Measurements from ENCODE around the gene CAMK1D.
A peak's percentile ranks its signal among the peaks of the same experiment; 100 is the strongest.
"Not testable (repeated sequence)": the region's sequence is repeated elsewhere in the genome, so short reads cannot be mapped to it uniquely, and the experiment has no call there.

Gene CAMK1D

DNA sequence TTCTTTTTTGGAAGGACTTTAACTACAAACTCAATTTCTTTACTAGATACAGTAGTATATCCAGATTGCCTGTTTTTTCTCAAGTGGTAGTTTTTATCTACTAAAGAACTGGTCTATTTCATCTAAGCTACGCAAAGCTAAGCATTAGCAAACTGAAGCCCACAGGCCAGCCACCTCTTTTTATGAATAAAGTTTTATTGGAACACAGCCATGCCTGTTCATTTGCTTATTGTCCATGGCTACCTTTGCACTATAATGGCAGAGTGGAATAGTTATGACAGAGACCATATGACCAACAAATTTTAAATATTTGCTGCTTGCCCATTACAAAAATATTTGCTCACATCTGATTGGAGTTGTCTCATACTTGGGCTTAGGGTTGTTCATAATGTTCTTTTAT is 168.7 kb downstream of the CAMK1D start:
- DNase-seq (ENCODE audit: low read depth), result no peak

DNA sequence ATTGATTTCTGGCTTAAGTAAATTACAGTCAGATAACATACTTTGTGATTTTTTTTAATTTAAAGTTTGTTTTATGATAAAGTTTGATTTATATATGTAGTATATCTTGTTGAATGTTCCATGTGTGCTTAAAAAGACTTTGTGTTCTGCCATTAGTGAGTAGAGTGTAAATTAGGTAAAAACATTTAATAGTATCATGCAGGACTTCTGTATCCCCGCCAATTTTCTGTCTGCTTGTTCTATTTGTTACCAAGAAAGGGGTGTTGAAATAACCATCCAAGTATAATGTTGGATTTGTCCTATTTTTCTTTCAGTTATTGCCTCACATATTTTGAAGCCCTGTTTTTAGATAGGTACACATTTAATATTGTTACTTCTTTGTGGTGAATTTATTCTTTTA is 172.1 kb downstream of the CAMK1D start:
- DNase-seq (ENCODE audit: low read depth), result no peak

DNA sequence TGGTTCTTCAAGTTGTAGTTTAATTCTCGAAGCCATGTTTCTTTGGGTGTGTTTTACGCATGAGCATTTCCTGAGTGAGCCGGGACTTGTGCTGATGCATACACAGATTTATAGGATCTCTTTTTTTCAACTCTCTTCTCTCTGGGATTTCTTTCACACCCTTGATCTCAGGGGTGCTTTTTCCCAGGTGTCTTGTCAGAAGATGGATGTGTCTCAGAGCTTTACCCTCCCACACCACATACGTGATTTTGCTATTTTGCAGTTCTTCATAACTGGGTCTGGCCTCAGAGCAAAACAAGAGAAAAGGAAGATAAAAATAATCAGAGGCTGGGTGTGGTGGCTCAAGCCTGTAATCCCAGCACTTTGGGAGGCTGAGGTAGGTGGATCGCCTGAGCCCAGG is 177.0 kb downstream of the CAMK1D start:
- no peak for DNase-seq (ENCODE audit: low read depth)

DNA sequence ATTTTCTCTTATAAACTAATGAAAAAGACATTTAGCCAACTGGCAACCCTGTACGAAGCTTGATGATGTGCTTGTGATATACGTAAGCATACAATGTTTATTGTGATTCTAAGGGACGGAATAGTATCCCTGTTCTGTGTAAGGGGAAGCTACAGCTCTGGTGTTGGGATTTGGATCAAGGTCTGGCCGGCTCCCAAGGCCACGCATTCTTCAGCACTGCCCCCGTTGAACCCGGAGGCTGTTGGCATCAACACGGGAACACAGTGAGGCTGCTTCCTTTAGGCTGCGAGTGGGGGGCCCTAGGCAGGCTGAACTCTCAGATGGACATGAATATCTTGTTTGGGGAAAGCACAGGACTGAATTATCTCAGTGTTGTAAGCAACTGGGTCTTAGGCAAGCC is 180.6 kb downstream of the CAMK1D start:
- DNase-seq (ENCODE audit: low read depth), result no peak

DNA sequence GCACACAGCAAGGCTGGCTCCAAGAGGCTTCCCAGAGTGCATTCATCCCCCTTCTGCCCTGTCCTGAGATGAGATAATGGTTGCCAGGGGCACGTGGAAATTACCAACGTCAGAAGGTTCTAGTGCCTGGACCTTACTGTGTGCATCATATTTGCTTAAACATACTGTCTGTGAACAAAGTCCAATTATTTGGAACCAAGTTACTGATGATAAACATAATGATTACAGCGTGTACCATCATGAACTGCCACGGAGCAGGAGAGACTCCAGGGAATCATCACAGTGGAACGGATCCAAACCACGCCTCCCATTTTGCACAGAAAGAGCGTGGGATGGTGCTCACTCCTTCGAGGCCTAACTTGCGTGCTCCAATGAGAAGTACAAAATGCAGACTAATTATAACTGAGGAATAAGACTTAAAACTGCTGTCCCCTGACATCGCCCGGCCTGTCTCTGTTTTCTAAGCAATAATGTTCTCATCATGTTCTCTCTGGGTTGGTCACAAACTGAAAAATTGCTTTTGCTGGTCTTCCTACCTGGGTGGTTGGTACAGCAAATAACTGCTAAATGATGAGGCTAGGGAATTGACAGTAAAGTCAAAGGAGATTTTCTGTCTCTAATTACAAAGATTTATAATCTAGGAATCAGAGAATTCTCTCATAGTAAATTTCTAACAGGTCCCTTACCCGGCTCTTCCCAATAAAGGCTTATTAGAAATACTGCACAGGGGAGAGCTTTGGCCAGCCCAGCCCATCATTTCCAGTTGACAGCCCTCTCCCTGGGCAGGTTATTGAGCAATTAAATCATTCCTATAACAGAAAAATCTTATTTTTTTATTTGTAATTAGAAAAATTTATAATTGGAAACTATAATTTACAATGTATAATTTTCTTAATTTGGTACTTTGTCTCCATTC is 182.2 kb downstream of the CAMK1D start:
- no peak for DNase-seq (ENCODE audit: low read depth)

DNA sequence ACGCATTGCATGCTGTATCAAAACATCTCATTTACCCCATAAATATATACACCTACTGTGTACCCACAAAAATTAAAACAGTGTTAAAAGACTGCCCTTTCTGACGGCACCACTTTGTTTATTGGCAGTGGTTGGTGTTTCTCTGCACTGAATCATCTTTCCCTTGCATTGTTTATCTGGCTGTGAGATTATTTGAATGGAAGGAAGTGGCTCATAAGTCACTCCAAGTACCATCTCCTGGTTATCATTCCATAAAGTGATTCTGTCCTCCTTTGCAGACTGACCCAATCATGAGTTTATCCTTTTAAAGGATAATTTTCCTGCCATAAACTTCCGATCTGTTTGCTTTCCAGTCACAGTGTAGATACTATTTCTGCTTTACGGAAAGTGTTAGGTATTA is 183.8 kb downstream of the CAMK1D start:
- no peak for DNase-seq (ENCODE audit: low read depth)

DNA sequence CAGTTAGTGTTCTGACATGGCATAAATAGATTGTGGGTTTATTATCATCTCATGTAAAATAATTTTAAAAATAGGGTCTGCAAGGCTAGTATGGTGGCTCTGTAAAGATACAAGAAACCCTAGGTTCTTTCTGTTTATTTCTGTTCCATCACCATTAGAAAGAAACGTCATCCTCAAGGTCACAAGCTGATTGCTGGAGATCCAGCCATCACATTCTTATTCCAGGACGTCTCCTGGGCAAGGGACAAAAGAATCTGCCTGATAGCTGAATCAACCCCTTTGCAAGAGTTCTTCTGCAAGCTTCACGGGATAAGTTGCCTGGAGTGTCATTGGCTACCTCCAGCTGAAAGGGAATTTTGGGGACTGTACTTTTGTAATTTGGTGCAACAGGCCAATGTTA is 184.4 kb downstream of the CAMK1D start:
- no peak for DNase-seq (ENCODE audit: low read depth)

DNA sequence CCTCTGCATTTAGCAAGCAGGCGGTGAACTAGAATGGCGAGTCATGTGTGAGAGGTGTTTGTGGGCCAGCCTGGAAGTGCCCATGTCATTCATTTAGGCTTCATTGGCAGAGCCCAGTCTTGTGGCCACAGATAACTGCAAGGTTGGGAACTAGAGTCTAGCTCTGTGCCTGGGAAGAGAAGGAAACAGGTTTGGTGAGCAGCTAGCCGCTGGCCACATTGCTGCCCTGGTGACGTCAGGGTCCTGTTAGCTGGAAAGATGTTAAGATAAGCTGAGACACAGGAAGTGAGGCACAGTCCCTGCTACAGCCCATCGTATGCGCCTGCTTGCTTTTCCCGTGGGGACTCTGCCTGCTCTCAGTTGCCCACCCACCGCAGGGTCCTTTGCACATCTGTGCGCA is 185.5 kb downstream of the CAMK1D start:
- DNase-seq (ENCODE audit: low read depth), result no peak

DNA sequence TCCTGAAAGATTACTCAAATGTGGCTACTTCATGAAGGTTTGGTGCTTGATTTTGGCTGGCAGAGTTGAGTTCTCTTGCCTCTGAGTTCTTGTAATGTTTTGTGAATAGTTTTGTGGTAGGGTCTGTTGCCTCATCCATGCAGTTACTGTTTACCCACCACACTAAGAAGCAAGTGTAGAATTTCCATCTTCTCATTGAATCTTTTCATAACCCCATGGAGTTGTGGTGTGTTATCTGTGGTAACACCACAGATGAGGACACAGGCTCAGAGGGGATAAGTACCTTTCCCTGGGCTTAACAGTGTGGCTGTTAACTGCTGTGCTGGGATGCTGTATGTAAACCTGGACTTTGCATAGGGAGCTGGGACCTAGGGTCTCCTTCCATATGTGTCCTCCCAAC is 186.3 kb downstream of the CAMK1D start:
- no peak for DNase-seq (ENCODE audit: low read depth)

DNA sequence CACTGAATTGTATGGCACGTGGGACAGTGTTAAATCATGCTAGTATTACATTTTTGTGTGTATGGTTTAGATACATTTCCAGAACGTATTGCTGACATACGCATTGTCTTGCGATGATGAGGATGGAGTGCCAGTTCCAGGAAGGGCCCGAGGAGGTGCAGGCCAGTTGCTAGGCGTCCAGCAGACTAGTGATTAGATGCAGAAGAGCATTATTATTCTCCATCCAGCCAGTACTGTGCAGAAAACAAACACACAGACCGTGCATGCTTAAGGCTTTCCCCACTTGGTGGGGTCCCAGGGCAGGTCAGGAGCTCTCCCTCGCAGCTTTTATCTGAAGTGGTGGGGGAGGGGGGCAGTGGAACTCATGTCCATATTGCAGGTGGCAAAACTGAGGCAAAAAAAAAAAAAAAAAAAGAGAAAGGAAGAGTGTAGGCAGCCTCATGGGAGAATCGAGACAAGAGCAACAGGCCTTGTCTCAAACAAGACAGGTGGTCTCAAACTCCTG is 189.2 kb downstream of the CAMK1D start:
- no peak for DNase-seq (ENCODE audit: low read depth)

DNA sequence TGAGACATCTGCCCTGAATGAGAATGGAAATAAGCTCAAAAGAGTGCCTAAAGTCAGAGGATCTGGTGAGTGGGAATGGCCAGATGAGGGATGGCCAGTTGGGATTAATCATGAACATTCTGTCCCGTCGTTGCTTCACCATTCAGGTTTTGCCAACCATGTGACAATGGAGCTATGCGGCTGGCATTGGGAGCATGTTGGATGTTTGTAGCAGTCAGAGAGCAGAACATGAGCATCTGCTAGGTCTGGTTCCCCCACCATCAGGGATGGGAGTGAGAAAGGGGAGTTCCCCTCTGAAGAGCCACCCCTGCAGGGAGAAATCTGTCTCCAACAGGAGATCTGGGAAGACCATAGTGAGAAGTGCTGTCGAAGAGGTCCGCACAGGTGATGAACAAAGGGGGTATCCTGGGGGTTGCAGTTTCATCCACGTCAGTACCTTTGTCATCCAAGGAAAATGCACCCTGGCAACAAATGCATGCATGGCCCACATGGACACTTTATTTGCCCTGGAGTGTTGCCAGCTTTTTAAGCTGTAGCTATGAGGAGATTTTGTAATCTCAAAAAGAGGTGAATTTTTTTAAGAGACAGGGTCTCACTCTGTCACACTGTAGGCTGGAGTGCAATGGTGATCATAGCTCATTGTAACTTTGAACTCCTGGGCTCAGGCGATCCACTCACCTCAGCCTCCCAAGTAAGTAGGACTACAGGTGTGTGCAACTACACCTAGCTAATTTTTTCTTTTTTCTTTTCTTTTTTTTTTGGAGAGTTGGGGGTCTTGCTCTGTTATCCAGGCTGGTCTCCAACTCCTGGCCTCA is 190.2 kb downstream of the CAMK1D start:
- DNase-seq (ENCODE audit: low read depth), result peak; percentile 23

DNA sequence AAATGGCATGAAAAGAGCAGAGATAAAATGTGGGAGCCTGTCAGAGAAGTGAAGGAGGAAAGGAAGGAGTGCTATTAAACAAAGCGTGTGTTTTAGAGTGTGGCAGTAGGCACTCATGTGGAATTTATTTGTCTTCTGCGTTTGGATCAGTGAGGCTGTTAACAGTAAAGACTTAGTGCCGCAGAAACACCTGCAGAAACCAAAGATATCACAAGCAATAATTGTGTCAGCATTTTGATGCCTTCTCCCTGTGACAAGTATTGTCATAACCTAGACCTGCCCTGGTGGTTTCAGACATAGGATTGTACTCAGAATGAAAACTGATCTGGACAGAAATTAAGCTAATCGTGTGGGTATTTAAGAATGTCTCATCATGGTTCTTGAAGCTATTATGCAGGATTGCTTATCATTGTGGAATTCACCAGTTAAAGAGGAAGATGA is 191.0 kb downstream of the CAMK1D start:
- DNase-seq (ENCODE audit: low read depth), result peak; percentile 26

DNA sequence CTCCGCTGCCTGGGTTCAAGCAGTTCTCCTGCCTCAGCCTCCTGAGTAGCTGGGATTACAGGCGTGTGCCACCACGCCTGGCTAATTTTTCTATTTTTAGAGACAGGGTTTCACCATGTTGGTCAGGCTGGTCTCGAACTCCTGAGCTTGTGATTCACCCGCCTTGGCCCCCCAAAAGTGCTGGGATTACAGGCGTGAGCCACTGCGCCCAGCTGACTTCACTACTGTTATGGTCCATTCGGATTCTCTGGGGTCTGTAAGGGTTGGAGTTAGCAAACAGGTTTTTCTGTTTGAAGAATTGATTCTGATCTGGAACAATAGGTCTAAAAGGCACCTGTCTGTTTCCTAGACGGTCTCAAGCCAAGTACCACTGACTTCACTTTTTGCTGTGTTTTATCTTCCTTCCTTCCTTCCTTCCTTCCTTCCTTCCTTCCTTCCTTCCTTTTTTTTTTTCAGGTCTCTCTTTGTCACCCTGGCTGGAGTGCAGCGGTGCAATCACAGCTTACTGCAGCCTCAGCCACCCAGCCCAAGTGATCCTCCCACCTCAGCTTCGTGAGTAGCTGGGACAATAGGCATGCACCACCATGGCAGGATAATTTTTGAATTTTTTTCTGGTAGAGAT is 192.2 kb downstream of the CAMK1D start:
- DNase-seq (ENCODE audit: low read depth), result no peak

DNA sequence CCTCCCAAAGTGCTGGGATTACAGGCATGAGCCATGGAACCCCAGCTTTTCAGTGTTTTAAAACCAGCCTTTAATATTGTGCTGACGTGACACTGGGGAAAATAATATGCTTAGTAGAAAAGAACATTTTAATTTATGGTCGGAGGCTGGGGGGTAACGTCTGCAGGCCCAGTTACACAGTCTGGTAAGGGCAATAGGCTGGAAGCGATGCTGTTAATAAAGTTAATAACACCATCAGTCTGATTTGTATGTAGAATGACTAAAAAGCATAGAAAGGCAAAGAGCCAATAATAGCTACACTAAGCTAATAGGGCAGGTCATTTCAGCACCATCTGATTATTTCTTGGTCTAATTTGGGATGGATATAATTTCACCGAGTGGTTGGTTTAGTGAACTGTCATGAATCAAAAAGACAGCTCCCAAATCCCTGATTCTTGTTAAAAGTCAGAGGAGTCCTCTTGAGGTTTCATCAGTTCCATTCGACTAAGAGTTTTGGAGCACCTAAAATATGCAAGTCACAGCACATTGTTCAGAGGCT is 192.9 kb downstream of the CAMK1D start:
- DNase-seq (ENCODE audit: low read depth), result no peak

DNA sequence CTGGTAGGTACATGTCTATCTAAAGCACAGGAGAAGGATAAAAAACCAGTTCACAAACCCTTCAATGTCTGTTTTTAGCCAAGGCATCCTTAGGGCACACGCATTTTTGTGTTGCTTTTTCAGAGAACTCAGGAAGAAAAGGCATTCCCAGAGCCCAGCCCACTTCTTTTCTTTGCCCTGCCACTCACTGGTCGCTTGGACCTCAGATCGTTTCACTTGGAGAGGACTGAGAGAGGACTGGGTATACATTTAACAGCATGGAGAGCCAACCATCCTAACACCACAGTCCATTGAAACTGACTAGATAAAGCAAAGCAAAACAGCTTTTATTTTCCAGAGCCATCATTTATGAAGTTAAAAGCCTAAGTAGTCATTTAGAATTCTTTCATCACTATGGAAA is 194.2 kb downstream of the CAMK1D start:
- DNase-seq (ENCODE audit: low read depth), result no peak

DNA sequence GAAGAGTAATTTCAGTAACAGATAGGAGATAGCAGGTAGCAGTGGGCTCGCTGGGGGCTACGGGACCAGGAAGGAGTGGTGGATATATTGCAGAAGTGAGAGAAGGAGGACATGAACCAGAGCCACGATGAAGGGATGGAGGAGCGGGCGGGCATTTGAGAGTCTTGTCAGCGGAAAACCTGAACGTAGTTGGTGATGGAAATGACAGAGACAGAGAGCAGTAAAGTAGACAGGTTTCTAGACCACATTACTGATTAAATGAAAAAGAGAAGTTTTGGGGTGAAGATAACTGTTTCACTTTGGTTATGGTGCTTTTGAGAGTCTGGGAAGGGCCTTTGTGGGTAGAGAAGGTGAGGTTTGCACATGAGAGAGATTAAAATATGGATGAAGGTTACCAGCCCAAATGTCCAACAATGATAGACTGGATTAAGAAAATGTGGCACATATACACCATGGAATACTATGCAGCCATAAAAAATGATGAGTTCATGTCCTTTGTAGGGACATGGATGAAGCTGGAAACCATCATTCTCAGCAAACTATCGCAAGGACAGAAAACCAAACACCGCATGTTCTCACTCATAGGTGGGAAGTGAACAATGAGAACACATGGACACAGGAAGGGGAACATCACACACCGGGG is 196.9 kb downstream of the CAMK1D start:
- not testable (repeated sequence) for DNase-seq (ENCODE audit: low read depth)

DNA sequence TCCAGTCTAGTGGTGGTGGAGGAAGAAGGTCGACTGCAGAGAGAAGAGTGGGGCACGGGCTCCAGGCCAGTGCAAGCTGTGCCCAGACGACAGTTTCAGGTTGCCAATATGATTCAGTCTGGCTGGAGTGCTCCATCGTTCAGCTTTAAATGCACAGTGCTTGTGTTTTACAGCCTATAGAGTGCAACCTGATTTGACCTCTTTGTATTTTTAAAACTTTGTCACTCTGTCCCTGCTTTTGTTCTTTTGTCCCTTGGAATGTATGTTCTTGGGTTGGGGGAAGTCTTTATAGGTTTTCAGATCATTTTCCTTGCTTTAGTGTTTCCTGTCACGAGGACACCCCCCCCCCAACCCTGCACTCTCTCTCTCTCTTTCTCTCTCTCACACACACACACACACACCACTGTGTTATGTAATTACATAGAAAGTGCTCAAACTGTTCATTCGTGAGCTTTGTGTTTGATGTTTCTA is 198.0 kb downstream of the CAMK1D start:
- DNase-seq (ENCODE audit: low read depth), result no peak

DNA sequence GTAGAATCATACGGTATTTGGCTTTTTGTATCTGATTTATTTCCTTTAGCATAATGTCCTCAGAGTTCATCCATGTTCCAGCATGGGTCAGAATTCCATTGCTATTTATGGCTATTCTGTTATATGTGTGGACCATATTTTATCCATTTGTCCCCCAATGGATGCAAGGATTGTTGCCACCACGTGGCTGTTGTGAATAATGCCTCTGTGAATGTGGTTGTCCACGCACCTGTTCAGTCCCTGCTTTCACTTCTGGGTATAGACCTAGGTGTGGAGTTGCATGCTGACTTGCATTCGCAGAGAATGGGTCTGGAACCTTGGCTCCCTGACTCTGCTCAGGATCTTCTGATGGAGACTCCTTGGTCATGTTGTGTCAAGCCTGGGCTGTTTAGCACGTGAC is 199.9 kb downstream of the CAMK1D start:
- DNase-seq (ENCODE audit: low read depth), result no peak

DNA sequence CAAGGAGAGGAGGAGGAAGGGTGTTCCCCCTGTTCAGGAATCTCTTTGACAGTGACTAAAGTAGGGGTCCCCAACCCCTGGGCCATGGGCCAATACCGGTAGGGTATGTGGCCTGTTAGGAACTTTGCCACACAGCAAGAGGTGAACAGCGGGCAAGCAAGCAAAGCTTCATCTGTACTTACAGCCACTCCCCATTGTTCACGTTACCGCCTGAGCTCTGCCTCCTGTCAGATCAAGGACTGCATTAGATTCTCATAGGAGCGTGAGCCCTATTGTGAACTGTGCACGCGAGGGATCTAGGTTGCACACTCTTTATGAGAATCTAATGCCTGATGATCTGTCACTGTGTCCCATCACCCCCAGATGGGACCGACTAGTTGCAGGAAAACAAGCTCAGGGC is 201.6 kb downstream of the CAMK1D start:
- no peak for DNase-seq (ENCODE audit: low read depth)

DNA sequence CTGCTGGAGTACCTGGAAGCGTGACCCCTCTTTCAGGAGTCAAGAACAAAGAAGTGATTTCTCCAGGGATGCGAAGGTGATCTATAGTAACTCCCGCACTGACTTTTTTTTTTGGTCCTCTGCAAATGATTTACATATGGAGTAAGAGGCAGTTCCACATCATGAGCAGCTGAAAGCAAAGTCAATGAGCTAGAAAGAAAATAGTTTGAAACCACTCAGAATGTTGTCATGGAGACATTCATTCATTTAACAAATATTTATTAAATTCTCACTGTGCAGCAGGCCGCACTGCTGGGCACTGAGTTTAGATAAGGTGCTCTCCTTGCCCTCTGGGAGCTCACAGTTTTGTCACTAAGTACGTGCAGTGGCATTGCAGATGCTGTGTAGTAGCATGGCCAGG is 206.7 kb downstream of the CAMK1D start:
- no peak for DNase-seq (ENCODE audit: low read depth)

DNA sequence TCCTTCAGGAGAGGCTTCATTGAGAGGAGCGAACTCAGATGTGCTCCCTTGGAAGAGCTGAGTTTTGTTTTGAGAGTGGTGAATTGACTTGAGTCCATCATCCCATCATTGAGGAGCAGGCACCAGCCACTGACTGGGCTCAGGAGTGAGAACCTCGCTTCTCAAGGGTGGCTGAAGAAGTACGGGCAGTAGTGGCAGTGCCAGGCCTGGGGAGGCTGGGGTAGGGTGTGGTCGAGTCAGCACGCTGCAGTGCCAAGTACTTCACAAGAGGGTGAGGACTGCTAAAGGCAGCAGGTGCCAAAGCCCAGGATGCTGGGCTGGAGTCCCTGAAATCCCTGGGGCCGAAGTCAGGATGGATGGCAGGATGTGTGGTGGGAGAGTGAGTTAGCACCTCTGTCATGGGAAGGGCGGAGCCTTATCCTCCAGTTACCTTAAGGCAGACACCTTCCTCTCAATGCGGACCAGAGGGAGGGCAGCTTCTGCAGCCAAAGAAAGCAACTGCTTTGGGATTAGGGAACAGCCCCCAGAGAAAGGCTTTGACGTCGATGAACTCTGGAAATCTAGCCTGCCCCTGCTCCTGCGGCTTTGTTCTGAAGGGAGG is 210.3 kb downstream of the CAMK1D start:
- no peak for DNase-seq (ENCODE audit: low read depth)
